ENCODE results near the gene VPS39. TPM values are rescaled to one million over a fixed set of nuclear protein-coding genes. Genes with fewer than 3 reads are reported as not detected.

VPS39 gene
- total RNA-seq, 4 donors from 2014 or later: 105 to 354 (median 153) TPM

GRCh38 chr15:42185801-42186200, 22.3 kb downstream of the VPS39 start:
- Histone ChIP-seq H3K4me3 (no peak overlapping the region), H3K27me3 (no peaks in the 10 kb centered on the region), H3K9me3 (no peaks in the 10 kb centered on the region), H3K36me3 (peaks cover 0 to 71% (median 34%) of the 10 kb centered on the region in 4 donors), H3K27ac (no peak overlapping the region), H3K4me1 (no peaks in the 10 kb centered on the region)
- WGBS, 2 donors (ENCODE audit: low coverage in 1 of 2): 94% methylated on average over 1 of the region's 1 CpG; no CpG with 5 or more reads in 1 of the 2 donors
- in situ Hi-C loops (cut with MboI; ENCODE audit: low pct_ligation_motif_present in 1 of 4, low pct_unique_long_range_greater_than_20kb in 1 of 4, low sequenced_read_pairs in 3 of 4) (no loop called here), intact Hi-C loops (cut with DNase I; ENCODE audit: low total_unique reads) (no loop called here)
- DNase-seq: no peak
- TF ChIP-seq, protein P1, sequence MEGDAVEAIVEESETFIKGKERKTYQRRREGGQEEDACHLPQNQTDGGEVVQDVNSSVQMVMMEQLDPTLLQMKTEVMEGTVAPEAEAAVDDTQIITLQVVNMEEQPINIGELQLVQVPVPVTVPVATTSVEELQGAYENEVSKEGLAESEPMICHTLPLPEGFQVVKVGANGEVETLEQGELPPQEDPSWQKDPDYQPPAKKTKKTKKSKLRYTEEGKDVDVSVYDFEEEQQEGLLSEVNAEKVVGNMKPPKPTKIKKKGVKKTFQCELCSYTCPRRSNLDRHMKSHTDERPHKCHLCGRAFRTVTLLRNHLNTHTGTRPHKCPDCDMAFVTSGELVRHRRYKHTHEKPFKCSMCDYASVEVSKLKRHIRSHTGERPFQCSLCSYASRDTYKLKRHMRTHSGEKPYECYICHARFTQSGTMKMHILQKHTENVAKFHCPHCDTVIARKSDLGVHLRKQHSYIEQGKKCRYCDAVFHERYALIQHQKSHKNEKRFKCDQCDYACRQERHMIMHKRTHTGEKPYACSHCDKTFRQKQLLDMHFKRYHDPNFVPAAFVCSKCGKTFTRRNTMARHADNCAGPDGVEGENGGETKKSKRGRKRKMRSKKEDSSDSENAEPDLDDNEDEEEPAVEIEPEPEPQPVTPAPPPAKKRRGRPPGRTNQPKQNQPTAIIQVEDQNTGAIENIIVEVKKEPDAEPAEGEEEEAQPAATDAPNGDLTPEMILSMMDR (IDR thresholded peaks at IDR 0.05): no peak
- TF ChIP-seq POLR2A (IDR thresholded peaks at IDR 0.05) (no peak), POLR2AphosphoS5 (IDR thresholded peaks at IDR 0.05) (no peak), EP300 (IDR thresholded peaks at IDR 0.05; ENCODE audit: low read depth) (no peak)

DNA sequence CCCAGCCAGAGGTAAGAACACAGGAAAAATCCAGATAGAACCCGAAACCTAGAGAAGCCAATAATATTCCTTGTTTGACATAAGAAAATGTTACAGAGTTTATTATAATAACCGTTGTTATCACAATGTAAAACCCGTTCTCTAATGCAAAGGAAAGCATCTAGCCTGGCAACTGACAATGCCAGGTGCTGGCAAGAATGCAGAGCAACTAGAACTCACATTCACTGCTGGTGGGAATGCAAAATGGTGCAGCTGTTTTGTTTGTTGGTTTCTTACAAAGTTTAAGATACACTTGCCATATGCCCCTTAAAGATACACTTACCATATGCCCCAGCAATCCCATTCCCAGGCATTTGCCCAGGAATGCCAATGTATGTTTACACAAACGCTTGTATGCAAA, 23.4 kb downstream of the VPS39 start:
- Histone ChIP-seq H3K27me3 (no peaks in the 10 kb centered on the region), H3K27ac (no peak overlapping the region), H3K4me1 (no peaks in the 10 kb centered on the region), H3K4me3 (no peak overlapping the region), H3K36me3 (peaks cover 0 to 79% (median 35%) of the 10 kb centered on the region in 4 donors), H3K9me3 (no peaks in the 10 kb centered on the region)
- in situ Hi-C loops (cut with MboI; ENCODE audit: low pct_ligation_motif_present in 1 of 4, low pct_unique_long_range_greater_than_20kb in 1 of 4, low sequenced_read_pairs in 3 of 4) (no loop called here), intact Hi-C loops (cut with DNase I; ENCODE audit: low total_unique reads) (no loop called here)
- WGBS, 2 donors (ENCODE audit: low coverage in 1 of 2): 93 to 95% methylated on average over 4 of the region's 4 CpGs
- TF ChIP-seq POLR2A (IDR thresholded peaks at IDR 0.05) (no peak), POLR2AphosphoS5 (IDR thresholded peaks at IDR 0.05) (no peak), EP300 (IDR thresholded peaks at IDR 0.05; ENCODE audit: low read depth) (no peak)
- TF ChIP-seq, protein P1 (IDR thresholded peaks at IDR 0.05): no peak
- DNase-seq: no peak

DNA sequence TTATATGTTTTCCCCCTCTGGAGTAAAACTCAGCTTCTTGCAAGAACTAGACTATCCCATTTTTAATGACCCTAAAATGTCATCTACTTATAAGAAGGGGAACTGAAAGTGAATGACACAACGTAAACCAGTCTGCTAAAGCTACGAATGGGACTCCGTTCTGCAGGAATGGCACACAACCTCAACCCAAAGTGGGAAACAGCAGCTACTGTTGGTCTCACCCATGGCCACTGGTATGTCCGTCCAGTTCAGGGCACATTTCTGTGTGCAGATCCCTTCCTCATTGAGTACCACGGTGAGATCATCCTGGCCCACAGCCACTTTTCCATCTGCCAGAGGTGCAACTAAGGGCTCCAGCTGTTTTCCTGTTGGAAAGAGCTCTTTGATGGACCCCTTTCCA, 23.8 kb downstream of the VPS39 start:
- intact Hi-C loops (cut with DNase I; ENCODE audit: low total_unique reads): no loop called here
- peaks cover 0 to 81% (median 35%) of the 10 kb centered on the region in 4 donors for H3K36me3 ChIP-seq
- in situ Hi-C loops (cut with MboI; ENCODE audit: low pct_ligation_motif_present in 1 of 4, low pct_unique_long_range_greater_than_20kb in 1 of 4, low sequenced_read_pairs in 3 of 4): no loop called here
- no peaks in the 10 kb centered on the region for H3K9me3 ChIP-seq
- no peak overlapping the region for H3K4me3 ChIP-seq
- H3K4me1 ChIP-seq: no peaks in the 10 kb centered on the region
- TF ChIP-seq, protein P1 (IDR thresholded peaks at IDR 0.05): no peak
- no peak for TF ChIP-seq POLR2AphosphoS5 (IDR thresholded peaks at IDR 0.05)
- no peak for TF ChIP-seq EP300 (IDR thresholded peaks at IDR 0.05; ENCODE audit: low read depth)
- TF ChIP-seq POLR2A (IDR thresholded peaks at IDR 0.05): no peak
- H3K27me3 ChIP-seq: no peaks in the 10 kb centered on the region
- H3K27ac ChIP-seq: no peak overlapping the region
- 74% methylated on average over 5 of the region's 5 CpGs; no CpG with 5 or more reads in 1 of the 2 donors for WGBS, 2 donors (ENCODE audit: low coverage in 1 of 2)
- DNase-seq: no peak

GRCh38 chr15:42182961-42183360, 25.1 kb downstream of the VPS39 start:
- no peak for DNase-seq
- intact Hi-C loops (cut with DNase I; ENCODE audit: low total_unique reads): no loop called here
- Histone ChIP-seq H3K4me1 (no peaks in the 10 kb centered on the region), H3K27me3 (no peaks in the 10 kb centered on the region), H3K27ac (no peak overlapping the region), H3K9me3 (no peaks in the 10 kb centered on the region), H3K4me3 (no peak overlapping the region), H3K36me3 (peaks cover 0 to 81% (median 33%) of the 10 kb centered on the region in 4 donors)
- TF ChIP-seq POLR2AphosphoS5 (IDR thresholded peaks at IDR 0.05): no peak
- TF ChIP-seq POLR2A (IDR thresholded peaks at IDR 0.05): no peak
- no peak for TF ChIP-seq EP300 (IDR thresholded peaks at IDR 0.05; ENCODE audit: low read depth)
- TF ChIP-seq, protein P1 (IDR thresholded peaks at IDR 0.05): no peak
- in situ Hi-C loops (cut with MboI; ENCODE audit: low pct_ligation_motif_present in 1 of 4, low pct_unique_long_range_greater_than_20kb in 1 of 4, low sequenced_read_pairs in 3 of 4): no loop called here
- WGBS, 2 donors (ENCODE audit: low coverage in 1 of 2): 85 to 87% methylated on average over 6 of the region's 6 CpGs
